GM12891 (cell line): ENCODE data around the gene PHC3.

Experiments
- DNase-seq: peaks from one replicate; pipeline ENCODE4 v3.0.0; 2011; ENCODE audit warnings: low spot score; ENCODE audit not compliant: insufficient read length
- FAIRE-seq: peaks from 2 replicates; lab custom pipeline; 2011; peaks lifted over from hg19 to GRCh38; lab: Jason Lieb, UNC
- PAX5 ChIP-seq: IDR thresholded peaks from 2 replicates; pipeline ENCODE4 v1.6.1; 2011; ENCODE audit warnings: low read length, moderate library complexity, mild to moderate bottlenecking; ENCODE audit not compliant: insufficient read depth, severe bottlenecking
- POLR2A ChIP-seq: IDR thresholded peaks from 2 replicates; pipeline ENCODE4 v1.6.1; 2011; ENCODE audit warnings: low read depth, low read length, control low read depth
- POLR2AphosphoS5 ChIP-seq: IDR thresholded peaks from 2 replicates; pipeline ENCODE4 v1.6.1; 2011; ENCODE audit warnings: low read depth, low read length, control low read depth
- POU2F2 ChIP-seq: IDR thresholded peaks from 2 replicates; pipeline ENCODE4 v1.6.1; 2011; ENCODE audit warnings: low read depth, mild to moderate bottlenecking, control low read depth, low read length, moderate library complexity
- SPI1 ChIP-seq: IDR thresholded peaks from 2 replicates; pipeline ENCODE4 v1.6.1; 2011; ENCODE audit warnings: low read depth, low read length, control low read depth
- TAF1 ChIP-seq: IDR thresholded peaks from 2 replicates; pipeline ENCODE4 v1.6.1; 2011; ENCODE audit warnings: low read depth, low read length, control low read depth

Gene PHC3

GRCh38 chr3:170080605-170081004 lies 100.9 kb downstream of the PHC3 start:
- TF ChIP-seq POU2F2: no peak
- no peak for TF ChIP-seq POLR2A
- TF ChIP-seq POLR2AphosphoS5: no peak
- TF ChIP-seq SPI1: no peak
- no peak for TF ChIP-seq PAX5
- no peak for TF ChIP-seq TAF1
- FAIRE-seq (no peak), DNase-seq (no peak)

- DNase-seq (no peak), FAIRE-seq (no peak)
- no peak for TF ChIP-seq PAX5
These were observed 101.9 kb downstream of the PHC3 start for GRCh38 chr3:170079536-170080165.

- no peak for DNase-seq
- FAIRE-seq: no peak
- 0 out of 2 replicates have a peak, but pooled peaks have one; percentile 39 for TF ChIP-seq POLR2A
- TF ChIP-seq TAF1: no peak
These were observed 102.8 kb downstream of the PHC3 start for GRCh38 chr3:170078620-170079281.

- FAIRE-seq (no peak), DNase-seq (no peak)
- TF ChIP-seq POLR2A (no peak), TAF1 (no peak), POLR2AphosphoS5 (no peak; the same call in 1 of the 2 replicates), SPI1 (no peak), POU2F2 (no peak)
These were observed 104.2 kb downstream of the PHC3 start for GRCh38 chr3:170077361-170077760.

- TF ChIP-seq TAF1 (no peak), SPI1 (no peak)
- no peak for FAIRE-seq
- DNase-seq: no peak
These were observed 104.8 kb downstream of the PHC3 start for GRCh38 chr3:170076715-170077238.

GRCh38 chr3:170075441-170076091 lies 106.0 kb downstream of the PHC3 start:
- TF ChIP-seq TAF1: no peak
- TF ChIP-seq POU2F2: no peak
- TF ChIP-seq PAX5: no peak
- TF ChIP-seq SPI1: no peak
- FAIRE-seq (no peak), DNase-seq (no peak)

GRCh38 chr3:170064108-170064507 lies 117.4 kb downstream of the PHC3 start:
- FAIRE-seq: no peak
- TF ChIP-seq POLR2A (no peak), PAX5 (no peak), POLR2AphosphoS5 (no peak), SPI1 (no peak), POU2F2 (no peak), TAF1 (no peak)

GRCh38 chr3:170063691-170064090 lies 117.8 kb downstream of the PHC3 start:
- DNase-seq (no peak), FAIRE-seq (no peak)
- TF ChIP-seq POLR2A: no peak
- TF ChIP-seq SPI1: no peak
- no peak for TF ChIP-seq TAF1
- TF ChIP-seq POLR2AphosphoS5: no peak
- no peak for TF ChIP-seq POU2F2
- no peak for TF ChIP-seq PAX5

More at GRCh38 chr3:170064108-170064507, 117.4 kb downstream of the PHC3 start:
- no peak for DNase-seq

GRCh38 chr3:170062769-170063168 lies 118.8 kb downstream of the PHC3 start:
- FAIRE-seq: no peak
- no peak for DNase-seq

GRCh38 chr3:170062068-170062467 lies 119.5 kb downstream of the PHC3 start:
- TF ChIP-seq POLR2A: no peak
- no peak for TF ChIP-seq POLR2AphosphoS5
- TF ChIP-seq TAF1: no peak
- no peak for TF ChIP-seq POU2F2
- no peak for TF ChIP-seq SPI1
- TF ChIP-seq PAX5: no peak
- FAIRE-seq (no peak), DNase-seq (no peak)

More at GRCh38 chr3:170062769-170063168, 118.8 kb downstream of the PHC3 start:
- no peak for TF ChIP-seq PAX5
- TF ChIP-seq POLR2A: no peak
- no peak for TF ChIP-seq SPI1
- no peak for TF ChIP-seq POLR2AphosphoS5
- TF ChIP-seq TAF1: no peak
- TF ChIP-seq POU2F2: no peak

GRCh38 chr3:170059447-170059846 lies 122.1 kb downstream of the PHC3 start:
- DNase-seq (no peak), FAIRE-seq (peak; percentile 71)
- TF ChIP-seq POU2F2 (no peak), POLR2AphosphoS5 (no peak), POLR2A (no peak), PAX5 (no peak), TAF1 (no peak), SPI1 (no peak)
